ENCODE data around the gene SNED1.
A peak's percentile ranks its signal among the peaks of the same experiment; 100 is the strongest.
"Not testable (repeated sequence)": the region's sequence is repeated elsewhere in the genome, so short reads cannot be mapped to it uniquely, and the experiment has no call there.

Gene SNED1

DNA sequence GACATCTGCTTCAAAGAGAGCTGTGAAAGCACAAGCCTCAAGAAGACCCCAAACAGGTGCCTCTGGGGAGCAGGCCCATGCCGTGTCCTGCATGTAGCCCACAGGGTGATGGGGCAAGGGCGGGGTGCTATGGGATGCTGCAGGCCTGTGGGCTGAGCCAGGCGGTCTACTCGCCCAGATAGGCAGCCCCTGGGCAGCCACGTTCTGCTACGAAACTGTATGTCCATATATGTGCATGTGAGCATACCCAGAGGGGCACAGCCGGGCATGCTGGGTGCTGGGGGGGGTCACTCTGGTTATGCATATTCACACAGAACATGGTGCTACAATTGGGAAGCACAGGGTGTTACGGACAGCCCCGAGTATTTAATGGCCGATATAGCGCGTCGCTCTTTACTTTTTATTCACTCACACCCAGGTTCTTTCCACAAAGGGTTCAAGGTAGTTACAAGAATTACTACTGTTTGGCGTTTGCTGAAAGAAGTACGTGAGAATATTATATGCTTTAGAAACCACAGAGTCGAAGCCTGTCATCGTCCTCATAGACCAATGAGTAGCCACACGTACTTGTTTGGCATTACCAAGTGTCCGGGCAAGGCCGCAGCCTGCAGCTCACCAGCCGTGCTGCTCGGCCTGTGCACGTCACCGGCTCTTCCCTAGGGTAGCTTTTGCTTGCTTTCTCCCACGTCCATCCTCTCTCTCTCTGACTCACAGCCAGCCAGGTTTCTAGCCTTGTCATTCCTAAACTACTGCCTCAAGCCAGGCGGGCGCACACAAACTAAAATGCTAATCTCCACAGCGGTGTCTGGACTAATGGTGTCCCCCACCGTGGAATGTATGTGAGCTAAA lies 89.2 kb downstream of the SNED1 start:
- H3K4me1 ChIP-seq (ENCODE audit: insufficient read depth, low read length), result no peaks in the 10 kb centered on the region
- H3K27me3 ChIP-seq (ENCODE audit: insufficient read depth, low read length), result no peaks in the 10 kb centered on the region
- H3K9me3 ChIP-seq (ENCODE audit: insufficient read depth, low read depth, low read length), result no peaks in the 10 kb centered on the region
- peaks cover 64% of the 10 kb centered on the region for H3K36me3 ChIP-seq (ENCODE audit: insufficient read depth, low read depth, low read length)
- H3K9ac ChIP-seq (ENCODE audit: low read depth, low read length), result no peak overlapping the region
- no peak overlapping the region for H3K27ac ChIP-seq (ENCODE audit: low read length)
- H3K4me3 ChIP-seq (ENCODE audit: low read length), result no peak overlapping the region

GRCh38 chr2:241088376-241088775 lies 90.0 kb downstream of the SNED1 start:
- H3K27me3 ChIP-seq (ENCODE audit: insufficient read depth, low read length), result no peaks in the 10 kb centered on the region
- H3K27ac ChIP-seq (ENCODE audit: low read length), result no peak overlapping the region
- H3K9ac ChIP-seq (ENCODE audit: low read depth, low read length), result no peak overlapping the region
- no peak overlapping the region for H3K4me3 ChIP-seq (ENCODE audit: low read length)
- H3K4me1 ChIP-seq (ENCODE audit: insufficient read depth, low read length), result no peaks in the 10 kb centered on the region
- no peaks in the 10 kb centered on the region for H3K9me3 ChIP-seq (ENCODE audit: insufficient read depth, low read depth, low read length)
- H3K36me3 ChIP-seq (ENCODE audit: insufficient read depth, low read depth, low read length), result peaks cover 69% of the 10 kb centered on the region

GRCh38 chr2:241088791-241089732 lies 90.6 kb downstream of the SNED1 start:
- peaks cover 76% of the 10 kb centered on the region for H3K36me3 ChIP-seq (ENCODE audit: insufficient read depth, low read depth, low read length)

DNA sequence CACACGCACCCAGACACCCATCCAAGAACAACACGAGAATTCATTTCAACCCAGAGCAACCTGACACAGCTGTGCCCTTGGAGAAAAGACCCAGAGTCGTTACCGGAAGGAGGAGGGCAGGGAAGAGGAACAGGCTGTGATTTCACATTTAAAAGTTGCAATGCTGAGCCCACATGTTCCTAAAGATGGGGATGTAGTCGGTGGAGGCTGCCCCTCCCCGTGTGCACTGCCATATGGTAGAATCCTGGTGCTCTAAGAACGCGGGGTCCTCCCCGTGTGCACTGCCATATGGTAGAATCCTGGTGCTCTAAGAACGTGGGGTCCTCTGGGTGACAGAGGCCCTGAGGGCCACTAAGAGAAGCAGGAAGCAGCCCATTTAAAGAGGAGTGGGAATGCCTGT lies 92.8 kb downstream of the SNED1 start:
- Histone ChIP-seq H3K4me1 (ENCODE audit: insufficient read depth, low read length) (peaks cover 11% of the 10 kb centered on the region), H3K27ac (ENCODE audit: low read length) (no peak overlapping the region), H3K4me3 (ENCODE audit: low read length) (no peak overlapping the region), H3K9me3 (ENCODE audit: insufficient read depth, low read depth, low read length) (no peaks in the 10 kb centered on the region), H3K9ac (ENCODE audit: low read depth, low read length) (no peak overlapping the region), H3K36me3 (ENCODE audit: insufficient read depth, low read depth, low read length) (peaks cover 88% of the 10 kb centered on the region), H3K27me3 (ENCODE audit: insufficient read depth, low read length) (no peaks in the 10 kb centered on the region)

More at GRCh38 chr2:241088791-241089732, 90.6 kb downstream of the SNED1 start:
- no peak overlapping the region for H3K4me3 ChIP-seq (ENCODE audit: low read length)
- H3K9ac ChIP-seq (ENCODE audit: low read depth, low read length), result no peak overlapping the region
- H3K27me3 ChIP-seq (ENCODE audit: insufficient read depth, low read length), result no peaks in the 10 kb centered on the region
- H3K27ac ChIP-seq (ENCODE audit: low read length), result no peak overlapping the region
- H3K9me3 ChIP-seq (ENCODE audit: insufficient read depth, low read depth, low read length), result no peaks in the 10 kb centered on the region
- peaks cover 5% of the 10 kb centered on the region; the same call in 1 of the 2 replicates for H3K4me1 ChIP-seq (ENCODE audit: insufficient read depth, low read length)

DNA sequence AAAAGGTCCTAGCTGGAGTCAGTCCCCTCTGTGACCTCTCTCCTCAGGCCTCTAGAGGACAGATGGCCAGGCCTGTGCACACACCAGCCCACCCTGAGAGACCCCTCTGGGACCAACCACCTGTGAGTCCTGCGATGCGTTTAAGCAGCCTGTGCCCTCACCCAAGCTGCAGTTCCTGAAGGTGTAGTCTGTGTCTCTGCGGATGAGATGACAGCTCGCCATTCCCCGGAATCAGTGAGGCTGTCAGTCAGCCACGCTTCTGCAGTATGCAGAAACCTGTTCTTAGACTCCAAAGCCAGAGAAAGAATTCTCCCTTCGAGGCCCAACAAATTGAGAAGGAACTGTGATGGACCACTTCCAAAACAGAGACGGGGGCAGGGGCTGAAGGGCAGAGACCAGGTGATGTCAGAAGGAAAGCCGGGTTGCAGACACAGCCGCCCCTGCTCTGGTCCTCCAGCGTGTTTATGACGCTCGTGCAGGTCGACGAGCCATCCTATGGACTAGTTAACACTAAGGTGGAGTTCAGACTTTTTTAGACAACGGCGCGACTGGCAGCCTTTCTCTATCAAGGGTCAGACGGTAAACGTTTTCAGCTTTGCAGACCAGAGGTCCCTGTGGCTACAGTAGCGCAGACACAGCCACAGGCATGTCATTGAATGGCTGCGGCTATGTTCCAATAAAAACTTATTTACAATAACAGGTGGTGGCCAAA lies 93.5 kb downstream of the SNED1 start:
- H3K9me3 ChIP-seq (ENCODE audit: insufficient read depth, low read depth, low read length), result no peaks in the 10 kb centered on the region
- no peak overlapping the region for H3K27ac ChIP-seq (ENCODE audit: low read length)
- H3K36me3 ChIP-seq (ENCODE audit: insufficient read depth, low read depth, low read length), result peaks cover 88% of the 10 kb centered on the region
- H3K27me3 ChIP-seq (ENCODE audit: insufficient read depth, low read length), result no peaks in the 10 kb centered on the region
- peaks cover 11% of the 10 kb centered on the region for H3K4me1 ChIP-seq (ENCODE audit: insufficient read depth, low read length)
- H3K9ac ChIP-seq (ENCODE audit: low read depth, low read length), result no peak overlapping the region
- H3K4me3 ChIP-seq (ENCODE audit: low read length), result no peak overlapping the region

DNA sequence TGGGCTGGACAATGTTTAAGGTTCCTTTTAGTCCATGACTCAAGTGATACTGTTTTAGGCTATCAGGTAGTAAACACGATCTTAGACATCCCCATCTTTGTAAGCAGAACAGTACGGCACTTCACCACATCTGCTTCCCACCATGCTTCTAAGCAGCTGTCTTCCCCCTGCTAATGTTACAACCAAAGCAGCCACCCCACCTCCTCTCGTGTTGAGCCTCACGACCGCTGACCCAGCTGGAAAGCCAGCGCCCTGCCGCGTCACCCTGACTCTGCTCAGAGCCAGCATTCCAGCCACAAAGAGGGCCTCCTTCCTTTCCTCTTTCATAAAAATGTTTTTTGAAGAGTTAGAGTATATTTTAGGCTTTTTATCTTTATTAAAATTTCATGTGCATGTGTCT lies 94.3 kb downstream of the SNED1 start:
- Histone ChIP-seq H3K9me3 (ENCODE audit: insufficient read depth, low read depth, low read length) (no peaks in the 10 kb centered on the region), H3K27me3 (ENCODE audit: insufficient read depth, low read length) (no peaks in the 10 kb centered on the region)

DNA sequence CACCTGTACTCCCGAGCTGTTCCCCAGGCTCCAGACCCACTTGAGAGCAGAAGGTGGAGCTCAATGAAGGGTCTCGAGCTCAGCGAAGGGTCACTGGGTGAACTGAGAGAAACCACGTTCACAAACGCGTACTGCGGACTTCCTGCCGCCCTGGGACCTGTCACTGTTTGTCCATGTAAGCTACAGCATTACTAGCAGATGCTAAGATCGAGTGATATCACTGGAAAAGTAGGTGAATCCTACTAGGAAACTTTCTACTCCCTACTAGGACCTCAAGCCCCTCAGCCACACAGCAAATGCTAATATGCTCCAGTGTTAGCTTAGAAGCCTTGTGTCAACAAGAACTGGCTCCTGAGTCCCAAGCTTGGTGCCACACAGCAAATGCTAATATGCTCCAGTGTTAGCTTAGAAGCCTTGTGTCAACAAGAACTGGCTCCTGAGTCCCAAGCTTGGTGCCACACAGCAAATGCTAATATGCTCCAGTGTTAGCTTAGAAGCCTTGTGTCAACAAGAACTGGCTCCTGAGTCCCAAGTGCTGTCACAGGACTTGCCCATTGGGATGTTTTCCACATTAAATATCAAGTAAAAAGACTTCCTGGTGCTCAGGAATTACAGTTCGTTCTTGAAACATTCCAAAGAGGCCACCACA lies 94.8 kb downstream of the SNED1 start:
- not testable (repeated sequence) for H3K27me3 ChIP-seq (ENCODE audit: insufficient read depth, low read length); H3K27ac ChIP-seq (ENCODE audit: low read length); H3K9ac ChIP-seq (ENCODE audit: low read depth, low read length); H3K4me3 ChIP-seq (ENCODE audit: low read length); H3K9me3 ChIP-seq (ENCODE audit: insufficient read depth, low read depth, low read length)
- Histone ChIP-seq H3K36me3 (ENCODE audit: insufficient read depth, low read depth, low read length) (peaks cover 88% of the 10 kb centered on the region), H3K4me1 (ENCODE audit: insufficient read depth, low read length) (peaks cover 11% of the 10 kb centered on the region)

More for the DNA sequence above, 94.3 kb downstream of the SNED1 start:
- Histone ChIP-seq H3K9ac (ENCODE audit: low read depth, low read length) (no peak overlapping the region), H3K4me3 (ENCODE audit: low read length) (no peak overlapping the region), H3K36me3 (ENCODE audit: insufficient read depth, low read depth, low read length) (peaks cover 88% of the 10 kb centered on the region), H3K4me1 (ENCODE audit: insufficient read depth, low read length) (peaks cover 11% of the 10 kb centered on the region), H3K27ac (ENCODE audit: low read length) (no peak overlapping the region)

DNA sequence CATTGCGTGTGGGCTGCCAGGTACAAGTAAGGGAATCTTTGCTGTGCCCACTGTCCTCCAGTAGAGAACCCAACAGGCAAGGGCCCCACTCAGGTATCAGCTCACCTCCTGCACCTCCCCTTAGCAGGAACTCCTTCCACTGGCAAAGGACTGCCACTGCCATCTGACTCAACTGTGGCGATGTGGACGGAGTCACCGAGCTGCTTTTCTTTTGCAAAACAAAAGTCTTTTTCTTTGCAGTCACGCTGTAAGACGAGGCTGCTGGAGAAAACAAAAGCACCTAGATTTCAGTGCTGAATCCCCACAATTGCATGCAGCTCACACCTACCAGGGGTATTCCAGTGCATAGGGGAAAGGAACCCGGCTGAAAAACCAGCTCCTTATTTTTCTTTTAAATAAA lies 95.8 kb downstream of the SNED1 start:
- H3K27ac ChIP-seq (ENCODE audit: low read length), result no peak overlapping the region
- H3K36me3 ChIP-seq (ENCODE audit: insufficient read depth, low read depth, low read length), result peaks cover 85% of the 10 kb centered on the region
- no peak overlapping the region for H3K4me3 ChIP-seq (ENCODE audit: low read length)
- peaks cover 11% of the 10 kb centered on the region for H3K4me1 ChIP-seq (ENCODE audit: insufficient read depth, low read length)
- H3K27me3 ChIP-seq (ENCODE audit: insufficient read depth, low read length), result no peaks in the 10 kb centered on the region
- H3K9me3 ChIP-seq (ENCODE audit: insufficient read depth, low read depth, low read length), result no peaks in the 10 kb centered on the region
- H3K9ac ChIP-seq (ENCODE audit: low read depth, low read length), result peak overlapping the region; percentile 33; the same call in 1 of the 2 replicates

DNA sequence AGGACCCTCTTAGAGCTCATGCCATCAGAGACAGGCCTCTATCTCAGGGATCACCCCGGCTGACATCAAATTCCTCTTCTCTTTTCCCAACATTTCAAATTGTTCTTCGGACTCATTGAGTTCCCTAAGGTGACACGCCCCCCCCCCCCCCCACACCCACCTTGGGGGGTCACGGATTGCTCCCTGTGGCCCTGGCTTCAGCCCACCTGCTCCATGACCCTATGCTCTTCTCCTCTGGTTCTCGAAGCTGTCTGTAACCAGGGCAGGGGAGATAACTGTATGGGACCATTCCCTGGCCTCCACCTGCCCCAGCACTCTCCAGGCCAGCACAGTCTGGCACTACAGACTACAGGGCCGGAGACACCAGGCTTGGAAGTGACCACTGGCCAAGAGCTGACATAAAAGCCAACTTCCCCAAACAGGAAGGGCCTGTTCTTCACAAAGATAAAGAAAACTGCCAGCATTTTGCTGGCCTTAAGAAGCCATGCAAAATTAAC lies 96.6 kb downstream of the SNED1 start:
- Histone ChIP-seq H3K27ac (ENCODE audit: low read length) (no peak overlapping the region), H3K36me3 (ENCODE audit: insufficient read depth, low read depth, low read length) (peaks cover 85% of the 10 kb centered on the region), H3K27me3 (ENCODE audit: insufficient read depth, low read length) (no peaks in the 10 kb centered on the region), H3K9ac (ENCODE audit: low read depth, low read length) (peak overlapping the region; percentile 33; the same call in 1 of the 2 replicates), H3K9me3 (ENCODE audit: insufficient read depth, low read depth, low read length) (no peaks in the 10 kb centered on the region), H3K4me1 (ENCODE audit: insufficient read depth, low read length) (peaks cover 11% of the 10 kb centered on the region), H3K4me3 (ENCODE audit: low read length) (no peak overlapping the region)

GRCh38 chr2:241095594-241096290 lies 97.3 kb downstream of the SNED1 start:
- peaks cover 11% of the 10 kb centered on the region for H3K4me1 ChIP-seq (ENCODE audit: insufficient read depth, low read length)
- no peaks in the 10 kb centered on the region for H3K27me3 ChIP-seq (ENCODE audit: insufficient read depth, low read length)
- peaks cover 83% of the 10 kb centered on the region for H3K36me3 ChIP-seq (ENCODE audit: insufficient read depth, low read depth, low read length)
- H3K27ac ChIP-seq (ENCODE audit: low read length), result no peak overlapping the region
- no peak overlapping the region for H3K9ac ChIP-seq (ENCODE audit: low read depth, low read length)
- no peaks in the 10 kb centered on the region for H3K9me3 ChIP-seq (ENCODE audit: insufficient read depth, low read depth, low read length)
- H3K4me3 ChIP-seq (ENCODE audit: low read length), result no peak overlapping the region
